HL-60 (cell line): ENCODE data around the gene NRXN2.

Source experiments
- DNase-seq, 2 experiments: peaks; one replicate each; pipeline ENCODE4 v3.0.0-alpha.2; 2010 to 2020; ENCODE audit warnings: low read depth in 1 of 2, low spot score in 1 of 2
- H3K27ac ChIP-seq: fragments of 250-450 bp; sonication (Bioruptor Pico); replicated peaks from 2 replicates; pipeline ENCODE4 v1.5.1; 2020; ENCODE audit warnings: mild to moderate bottlenecking, moderate library complexity
- H3K27me3 ChIP-seq: fragments of 250-450 bp; sonication (Bioruptor Pico); 2 replicates; pipeline ENCODE4 v1.5.1; 2021; ENCODE audit warnings: mild to moderate bottlenecking, moderate library complexity; ENCODE audit not compliant: insufficient read depth, poor library complexity, severe bottlenecking
- H3K4me3 ChIP-seq: replicated peaks from 2 replicates; pipeline ENCODE4 v1.5.1; 2011; ENCODE audit warnings: mild to moderate bottlenecking, control low read depth, low read length; ENCODE audit not compliant: insufficient read depth
- GABPA ChIP-seq: IDR thresholded peaks from 2 replicates; pipeline ENCODE4 v1.6.1; 2012; ENCODE audit warnings: low read depth
- POLR2AphosphoS5 ChIP-seq: IDR thresholded peaks from 2 replicates; pipeline ENCODE4 v1.6.1; 2012; ENCODE audit warnings: low read depth
- SPI1 ChIP-seq: IDR thresholded peaks from 2 replicates; pipeline ENCODE4 v1.6.1; 2012; ENCODE audit warnings: low read depth, mild to moderate bottlenecking, borderline replicate concordance
- TF ChIP-seq, protein P1 (sequence below): IDR thresholded peaks from one replicate; pipeline ENCODE4 v1.5.1; 2011; ENCODE audit warnings: low read length, control low read depth, inconsistent platforms; ENCODE audit not compliant: insufficient read depth
- TF ChIP-seq, protein P2 (sequence below): IDR thresholded peaks from 2 replicates; pipeline ENCODE4 v1.6.1; 2012; ENCODE audit warnings: low read depth; ENCODE audit not compliant: insufficient replicate concordance

Gene NRXN2

DNA sequence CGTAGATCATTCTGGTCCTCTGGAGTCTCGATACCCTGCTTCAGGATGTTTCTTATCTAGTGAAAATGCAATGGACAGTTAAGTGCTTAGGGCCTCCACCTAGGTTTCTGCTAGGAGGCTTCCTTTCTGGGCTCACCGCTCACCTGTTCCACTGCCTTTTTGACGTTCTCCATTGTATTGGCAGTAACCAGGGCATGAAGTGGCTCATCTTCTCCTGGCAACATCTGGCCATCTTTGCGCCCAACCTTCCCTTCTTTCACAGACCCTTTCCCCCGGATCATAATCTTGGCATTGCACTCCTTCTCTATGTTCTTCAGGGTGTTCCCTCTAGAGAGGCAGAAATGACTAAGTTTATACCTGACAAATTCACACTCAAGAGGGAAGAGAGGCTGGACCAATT lies 46.3 kb upstream of the NRXN2 start:
- no peak overlapping the region for H3K4me3 ChIP-seq
- H3K27me3 ChIP-seq, result no peaks in the 10 kb centered on the region
- TF ChIP-seq GABPA (no peak), POLR2AphosphoS5 (peak; percentile 52; the same call in 1 of the 2 replicates), SPI1 (no peak)
- TF ChIP-seq, protein P1, sequence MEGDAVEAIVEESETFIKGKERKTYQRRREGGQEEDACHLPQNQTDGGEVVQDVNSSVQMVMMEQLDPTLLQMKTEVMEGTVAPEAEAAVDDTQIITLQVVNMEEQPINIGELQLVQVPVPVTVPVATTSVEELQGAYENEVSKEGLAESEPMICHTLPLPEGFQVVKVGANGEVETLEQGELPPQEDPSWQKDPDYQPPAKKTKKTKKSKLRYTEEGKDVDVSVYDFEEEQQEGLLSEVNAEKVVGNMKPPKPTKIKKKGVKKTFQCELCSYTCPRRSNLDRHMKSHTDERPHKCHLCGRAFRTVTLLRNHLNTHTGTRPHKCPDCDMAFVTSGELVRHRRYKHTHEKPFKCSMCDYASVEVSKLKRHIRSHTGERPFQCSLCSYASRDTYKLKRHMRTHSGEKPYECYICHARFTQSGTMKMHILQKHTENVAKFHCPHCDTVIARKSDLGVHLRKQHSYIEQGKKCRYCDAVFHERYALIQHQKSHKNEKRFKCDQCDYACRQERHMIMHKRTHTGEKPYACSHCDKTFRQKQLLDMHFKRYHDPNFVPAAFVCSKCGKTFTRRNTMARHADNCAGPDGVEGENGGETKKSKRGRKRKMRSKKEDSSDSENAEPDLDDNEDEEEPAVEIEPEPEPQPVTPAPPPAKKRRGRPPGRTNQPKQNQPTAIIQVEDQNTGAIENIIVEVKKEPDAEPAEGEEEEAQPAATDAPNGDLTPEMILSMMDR, result no peak
- no peak for DNase-seq
- no peak overlapping the region for H3K27ac ChIP-seq

DNA sequence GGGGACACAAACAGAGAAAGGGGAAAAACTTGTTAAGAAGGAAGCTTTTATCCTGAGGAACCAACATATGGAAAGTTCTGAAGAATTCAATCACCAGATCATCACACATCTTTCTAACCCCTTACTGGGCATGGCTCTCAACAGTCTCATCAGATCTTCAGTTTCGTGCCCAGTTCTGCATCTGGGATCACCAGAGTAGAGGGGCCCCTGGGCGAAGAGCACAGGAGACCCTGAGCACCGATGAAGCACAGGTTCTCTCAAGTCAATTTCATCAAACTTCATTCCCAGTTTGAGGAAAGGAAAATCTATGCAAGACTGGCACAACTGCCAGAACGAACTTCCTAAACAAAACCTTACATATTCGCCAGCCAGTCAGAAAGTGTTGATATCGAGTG lies 45.3 kb upstream of the NRXN2 start:
- no peak for DNase-seq
- H3K27me3 ChIP-seq, result no peaks in the 10 kb centered on the region
- no peak for TF ChIP-seq SPI1
- TF ChIP-seq, protein P2, sequence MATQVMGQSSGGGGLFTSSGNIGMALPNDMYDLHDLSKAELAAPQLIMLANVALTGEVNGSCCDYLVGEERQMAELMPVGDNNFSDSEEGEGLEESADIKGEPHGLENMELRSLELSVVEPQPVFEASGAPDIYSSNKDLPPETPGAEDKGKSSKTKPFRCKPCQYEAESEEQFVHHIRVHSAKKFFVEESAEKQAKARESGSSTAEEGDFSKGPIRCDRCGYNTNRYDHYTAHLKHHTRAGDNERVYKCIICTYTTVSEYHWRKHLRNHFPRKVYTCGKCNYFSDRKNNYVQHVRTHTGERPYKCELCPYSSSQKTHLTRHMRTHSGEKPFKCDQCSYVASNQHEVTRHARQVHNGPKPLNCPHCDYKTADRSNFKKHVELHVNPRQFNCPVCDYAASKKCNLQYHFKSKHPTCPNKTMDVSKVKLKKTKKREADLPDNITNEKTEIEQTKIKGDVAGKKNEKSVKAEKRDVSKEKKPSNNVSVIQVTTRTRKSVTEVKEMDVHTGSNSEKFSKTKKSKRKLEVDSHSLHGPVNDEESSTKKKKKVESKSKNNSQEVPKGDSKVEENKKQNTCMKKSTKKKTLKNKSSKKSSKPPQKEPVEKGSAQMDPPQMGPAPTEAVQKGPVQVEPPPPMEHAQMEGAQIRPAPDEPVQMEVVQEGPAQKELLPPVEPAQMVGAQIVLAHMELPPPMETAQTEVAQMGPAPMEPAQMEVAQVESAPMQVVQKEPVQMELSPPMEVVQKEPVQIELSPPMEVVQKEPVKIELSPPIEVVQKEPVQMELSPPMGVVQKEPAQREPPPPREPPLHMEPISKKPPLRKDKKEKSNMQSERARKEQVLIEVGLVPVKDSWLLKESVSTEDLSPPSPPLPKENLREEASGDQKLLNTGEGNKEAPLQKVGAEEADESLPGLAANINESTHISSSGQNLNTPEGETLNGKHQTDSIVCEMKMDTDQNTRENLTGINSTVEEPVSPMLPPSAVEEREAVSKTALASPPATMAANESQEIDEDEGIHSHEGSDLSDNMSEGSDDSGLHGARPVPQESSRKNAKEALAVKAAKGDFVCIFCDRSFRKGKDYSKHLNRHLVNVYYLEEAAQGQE, result no peak
- TF ChIP-seq GABPA, result no peak
- no peak for TF ChIP-seq POLR2AphosphoS5
- TF ChIP-seq, protein P1, result no peak
- H3K27ac ChIP-seq, result no peak overlapping the region
- no peak overlapping the region for H3K4me3 ChIP-seq

DNA sequence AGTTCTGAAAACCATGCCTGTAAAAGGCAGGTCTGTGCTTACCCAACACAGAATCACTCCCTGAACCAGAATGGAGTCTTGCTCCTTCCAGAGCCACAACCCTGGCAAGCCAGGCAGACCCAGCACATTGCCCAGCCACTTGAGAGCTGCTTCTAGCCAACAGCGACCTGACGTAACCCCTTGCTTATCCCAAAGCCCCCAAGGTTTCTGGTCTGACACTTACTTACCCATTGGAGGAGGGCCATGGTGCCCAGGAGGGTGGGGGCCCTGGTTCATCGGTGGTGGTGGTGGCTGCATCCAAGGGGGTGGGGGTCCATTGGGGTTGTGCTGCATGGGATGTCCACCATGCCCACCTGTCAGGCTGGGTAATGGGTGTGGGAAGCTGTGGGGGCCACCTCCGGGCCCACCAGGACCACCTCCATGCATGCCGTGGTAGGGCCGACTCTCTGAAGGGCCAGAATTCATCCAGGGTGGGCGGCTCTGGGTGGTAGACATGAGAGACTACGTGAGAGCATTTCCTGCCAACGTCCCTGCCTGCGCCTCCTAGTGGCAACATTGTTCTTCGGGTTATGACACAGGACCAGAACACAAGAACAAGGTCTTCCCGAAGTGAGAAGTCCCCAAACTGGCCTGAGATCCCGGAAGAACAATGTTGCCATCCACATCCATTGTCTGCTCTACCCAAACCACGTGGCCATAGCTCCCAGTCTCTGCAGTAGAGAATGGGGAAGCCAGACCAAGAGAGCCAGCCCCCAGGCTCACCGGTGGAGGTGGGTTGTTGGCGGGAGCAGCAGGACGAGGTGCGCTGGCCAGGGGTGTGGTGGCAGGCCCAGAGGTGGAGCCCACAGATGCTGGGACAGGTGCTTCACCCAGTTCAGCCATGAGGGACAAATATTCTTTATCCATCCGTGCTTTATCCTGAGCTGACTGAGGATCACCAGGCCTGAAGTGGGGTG lies 44.6 kb upstream of the NRXN2 start:
- DNase-seq, result peak in 1 of 2 experiments; percentile 87
- H3K27ac ChIP-seq, result no peak overlapping the region; the same call in 1 of the 2 replicates
- TF ChIP-seq GABPA, result no peak
- TF ChIP-seq, protein P2, result no peak
- no peak; the same call in 1 of the 2 replicates for TF ChIP-seq SPI1
- TF ChIP-seq POLR2AphosphoS5, result peak; percentile 28
- TF ChIP-seq, protein P1, result peak; percentile 70
- H3K4me3 ChIP-seq, result no peak overlapping the region
- no peaks in the 10 kb centered on the region for H3K27me3 ChIP-seq
